ENCODE results near the gene CNKSR2. TPM values are rescaled to one million over a fixed set of nuclear protein-coding genes. Genes with fewer than 3 reads are reported as not detected.

The CNKSR2 gene
- total and polyA plus RNA-seq, 2 experiments from 2014 or later = 13.9 to 40.9 TPM

- TF ChIP-seq ZNF462 (CRISPR knock-in tag; IDR thresholded peaks at IDR 0.05) = no peak
Observed at GRCh38 chrX:21700275-21700674, 326.1 kb downstream of the CNKSR2 start (continued).

- Histone ChIP-seq H3F3A (replicated peaks; ENCODE audit: low read depth) (no peaks in the 10 kb centered on the region), H3K9me2 (ENCODE audit: insufficient read depth) (no peaks in the 10 kb centered on the region), H3K27ac (ENCODE audit: low read depth) (no peak overlapping the region), H3K27me3 (ENCODE audit: insufficient read depth) (no peaks in the 10 kb centered on the region), H3K36me3 (ENCODE audit: insufficient read depth) (no peaks in the 10 kb centered on the region), H2AFZ (no peak overlapping the region), H4K20me1 (replicated peaks; ENCODE audit: insufficient read depth) (no peaks in the 10 kb centered on the region), H3K4me1 (ENCODE audit: insufficient read depth) (no peaks in the 10 kb centered on the region), H3K4me2 (no peak overlapping the region), H3K79me2 (replicated peaks; ENCODE audit: insufficient read depth) (no peaks in the 10 kb centered on the region), H3K4me3 (no peak overlapping the region)
- H3K36me3 Mint-ChIP-seq (ENCODE audit: low read depth) = no peaks in the 10 kb centered on the region
- no peak for ATAC-seq
- peaks cover 11% of the 10 kb centered on the region; the same call in 2 of the 3 replicates for H3K4me1 Mint-ChIP-seq
- TF ChIP-seq STAT1 (IDR thresholded peaks at IDR 0.05; ENCODE audit: unreplicated experiment) = no peak
- H3K4me3 Mint-ChIP-seq = no peak overlapping the region
- no peaks in the 10 kb centered on the region for H3K9me3 Mint-ChIP-seq
- H3K27me3 Mint-ChIP-seq (ENCODE audit: insufficient read depth, low read depth, poor library complexity) = no peaks in the 10 kb centered on the region
- DNase-seq (ENCODE audit: low spot score) = no peak
- no peak overlapping the region for H3K27ac Mint-ChIP-seq
Observed at GRCh38 chrX:21700967-21701366, 326.7 kb downstream of the CNKSR2 start.

- Histone ChIP-seq H3K27ac (ENCODE audit: low read depth) (no peak overlapping the region), H3K4me1 (ENCODE audit: insufficient read depth) (no peaks in the 10 kb centered on the region), H3F3A (replicated peaks; ENCODE audit: low read depth) (no peaks in the 10 kb centered on the region), H2AFZ (no peak overlapping the region), H3K36me3 (ENCODE audit: insufficient read depth) (no peaks in the 10 kb centered on the region), H3K9me2 (ENCODE audit: insufficient read depth) (no peaks in the 10 kb centered on the region), H3K4me3 (no peak overlapping the region), H4K20me1 (replicated peaks; ENCODE audit: insufficient read depth) (no peaks in the 10 kb centered on the region), H3K79me2 (replicated peaks; ENCODE audit: insufficient read depth) (no peaks in the 10 kb centered on the region), H3K4me2 (no peak overlapping the region), H3K27me3 (ENCODE audit: insufficient read depth) (no peaks in the 10 kb centered on the region)
- H3K27ac Mint-ChIP-seq = no peak overlapping the region
- H3K4me1 Mint-ChIP-seq = peaks cover 11% of the 10 kb centered on the region; the same call in 2 of the 3 replicates
- no peaks in the 10 kb centered on the region for H3K36me3 Mint-ChIP-seq (ENCODE audit: low read depth)
- no peak overlapping the region for H3K4me3 Mint-ChIP-seq
- H3K9me3 Mint-ChIP-seq = no peaks in the 10 kb centered on the region
- no peak for DNase-seq (ENCODE audit: low spot score)
- ATAC-seq = no peak
- H3K27me3 Mint-ChIP-seq (ENCODE audit: insufficient read depth, low read depth, poor library complexity) = no peaks in the 10 kb centered on the region
- TF ChIP-seq NANOG (IDR thresholded peaks at IDR 0.05; ENCODE audit: borderline replicate concordance) = no peak
- no peak for TF ChIP-seq EZH2 (IDR thresholded peaks at IDR 0.05; ENCODE audit: low read depth, unreplicated experiment)
- TF ChIP-seq CREB1 (CRISPR knock-in tag; IDR thresholded peaks at IDR 0.05; ENCODE audit: low read depth) = no peak
- TF ChIP-seq ZNF114 (CRISPR knock-in tag; IDR thresholded peaks at IDR 0.05) = no peak
- no peak for TF ChIP-seq POLR2AphosphoS5 (IDR thresholded peaks at IDR 0.05; ENCODE audit: low read depth)
- no peak for TF ChIP-seq CTCF (conservative IDR thresholded peaks at IDR 0.05; ENCODE audit: low read depth in 2 of 2)
Observed at GRCh38 chrX:21702725-21703124, 328.5 kb downstream of the CNKSR2 start.
